DOHH2 (cell line): Measurements from ENCODE around the gene ADGRG7.

Experiments used
- H3F3A ChIP-seq: fragments of 200-600 bp; sonication (generic), shearing (Covaris generic); 2 replicates; pipeline ENCODE4 v1.6.0; 2016; ENCODE audit warnings: antibody characterized with exemption, mild to moderate bottlenecking; ENCODE audit not compliant: control insufficient read depth, insufficient read depth
- H3K27ac ChIP-seq: fragments of 200-600 bp; sonication (generic); 2 replicates; pipeline ENCODE4 v1.5.1; 2014; ENCODE audit warnings: low read depth, mild to moderate bottlenecking, low read length, moderate library complexity
- H3K27me3 ChIP-seq: fragments of 200-600 bp; sonication (generic); 2 replicates; pipeline ENCODE4 v1.6.1; 2014; ENCODE audit warnings: mild to moderate bottlenecking, low read length, mixed read lengths; ENCODE audit not compliant: control insufficient read depth
- H3K36me3 ChIP-seq: fragments of 200-600 bp; sonication (generic); 2 replicates; pipeline ENCODE4 v1.6.1; 2014; ENCODE audit warnings: mild to moderate bottlenecking, low read length, moderate library complexity, mixed read lengths; ENCODE audit not compliant: control insufficient read depth
- H3K4me1 ChIP-seq: fragments of 200-600 bp; sonication (generic); 2 replicates; pipeline ENCODE4 v1.6.1; 2014; ENCODE audit warnings: mild to moderate bottlenecking, low read length, mixed read lengths; ENCODE audit not compliant: control insufficient read depth
- H3K4me2 ChIP-seq: fragments of 200-600 bp; sonication (generic); 2 replicates; pipeline ENCODE4 v1.6.0; 2014; ENCODE audit warnings: mild to moderate bottlenecking, low read length, moderate library complexity
- H3K4me3 ChIP-seq: fragments of 200-600 bp; sonication (generic); 2 replicates; pipeline ENCODE4 v1.5.1; 2014; ENCODE audit warnings: mild to moderate bottlenecking, low read length, mixed read lengths
- H3K79me2 ChIP-seq: fragments of 200-600 bp; sonication (generic); 2 replicates; pipeline ENCODE4 v1.6.1; 2014; ENCODE audit warnings: mild to moderate bottlenecking, low read length, mixed read lengths; ENCODE audit not compliant: control insufficient read depth
- H3K9me2 ChIP-seq: fragments of 200-600 bp; sonication (generic); replicated peaks from 2 replicates; pipeline ENCODE4 v1.6.1; 2014; ENCODE audit warnings: mild to moderate bottlenecking, low read length, mixed read lengths; ENCODE audit not compliant: control insufficient read depth
- H3K9me3 ChIP-seq: fragments of 200-600 bp; sonication (generic); 2 replicates; pipeline ENCODE4 v1.6.1; 2014; ENCODE audit warnings: antibody characterized with exemption, low read length, mixed read lengths; ENCODE audit not compliant: control insufficient read depth, insufficient read depth
- H4K20me1 ChIP-seq: fragments of 200-600 bp; sonication (generic); 2 replicates; pipeline ENCODE4 v1.6.0; 2014; ENCODE audit warnings: low read depth, mild to moderate bottlenecking, antibody characterized with exemption, low read length, moderate library complexity; ENCODE audit not compliant: control insufficient read depth, insufficient read depth
- EZH2phosphoT487 ChIP-seq: fragments of 200-600 bp; sonication (generic); IDR thresholded peaks from 2 replicates; pipeline ENCODE4 v1.6.1; 2017; ENCODE audit warnings: borderline replicate concordance, mild to moderate bottlenecking, antibody characterized with exemption, low read length, moderate library complexity, mixed read lengths
- TF ChIP-seq, protein P1 (sequence below): fragments of 200-600 bp; sonication (generic); IDR thresholded peaks from one replicate; pipeline ENCODE4 v1.5.1; 2014; ENCODE audit warnings: antibody characterized with exemption, mild to moderate bottlenecking, low read depth, low read length; ENCODE audit not compliant: poor library complexity, severe bottlenecking

The ADGRG7 gene

DNA sequence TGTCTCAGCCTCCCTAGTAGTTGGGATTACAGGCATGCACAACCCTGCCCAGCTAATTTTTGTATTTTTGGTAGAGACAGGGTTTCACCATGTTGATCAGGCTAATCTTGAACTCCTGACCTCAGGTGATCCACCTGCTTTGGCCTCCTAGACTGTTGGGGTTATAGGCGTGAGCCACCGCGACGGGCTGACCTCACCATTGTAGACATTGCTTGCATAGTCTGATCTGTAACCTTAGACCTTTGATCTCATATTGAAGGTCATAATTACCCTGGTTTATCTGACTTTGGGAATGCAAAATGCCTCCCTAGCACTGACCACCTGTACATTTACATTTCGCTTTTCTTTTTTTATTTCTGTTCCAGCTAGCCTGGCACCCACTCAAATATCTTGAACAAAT lies 31.2 kb downstream of the ADGRG7 start:
- no peaks in the 10 kb centered on the region for H3K9me2 ChIP-seq
- no peak overlapping the region for H3K4me3 ChIP-seq
- TF ChIP-seq, protein P1, sequence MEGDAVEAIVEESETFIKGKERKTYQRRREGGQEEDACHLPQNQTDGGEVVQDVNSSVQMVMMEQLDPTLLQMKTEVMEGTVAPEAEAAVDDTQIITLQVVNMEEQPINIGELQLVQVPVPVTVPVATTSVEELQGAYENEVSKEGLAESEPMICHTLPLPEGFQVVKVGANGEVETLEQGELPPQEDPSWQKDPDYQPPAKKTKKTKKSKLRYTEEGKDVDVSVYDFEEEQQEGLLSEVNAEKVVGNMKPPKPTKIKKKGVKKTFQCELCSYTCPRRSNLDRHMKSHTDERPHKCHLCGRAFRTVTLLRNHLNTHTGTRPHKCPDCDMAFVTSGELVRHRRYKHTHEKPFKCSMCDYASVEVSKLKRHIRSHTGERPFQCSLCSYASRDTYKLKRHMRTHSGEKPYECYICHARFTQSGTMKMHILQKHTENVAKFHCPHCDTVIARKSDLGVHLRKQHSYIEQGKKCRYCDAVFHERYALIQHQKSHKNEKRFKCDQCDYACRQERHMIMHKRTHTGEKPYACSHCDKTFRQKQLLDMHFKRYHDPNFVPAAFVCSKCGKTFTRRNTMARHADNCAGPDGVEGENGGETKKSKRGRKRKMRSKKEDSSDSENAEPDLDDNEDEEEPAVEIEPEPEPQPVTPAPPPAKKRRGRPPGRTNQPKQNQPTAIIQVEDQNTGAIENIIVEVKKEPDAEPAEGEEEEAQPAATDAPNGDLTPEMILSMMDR: no peak
- TF ChIP-seq EZH2phosphoT487: no peak
- H3K36me3 ChIP-seq: no peaks in the 10 kb centered on the region
- no peak overlapping the region for H3K27ac ChIP-seq
- no peak overlapping the region for H3K4me2 ChIP-seq
- no peaks in the 10 kb centered on the region for H3K79me2 ChIP-seq
- no peaks in the 10 kb centered on the region for H4K20me1 ChIP-seq
- no peaks in the 10 kb centered on the region for H3K9me3 ChIP-seq
- no peaks in the 10 kb centered on the region for H3K4me1 ChIP-seq
- H3F3A ChIP-seq: no peaks in the 10 kb centered on the region
- peaks cover 4% of the 10 kb centered on the region for H3K27me3 ChIP-seq

DNA sequence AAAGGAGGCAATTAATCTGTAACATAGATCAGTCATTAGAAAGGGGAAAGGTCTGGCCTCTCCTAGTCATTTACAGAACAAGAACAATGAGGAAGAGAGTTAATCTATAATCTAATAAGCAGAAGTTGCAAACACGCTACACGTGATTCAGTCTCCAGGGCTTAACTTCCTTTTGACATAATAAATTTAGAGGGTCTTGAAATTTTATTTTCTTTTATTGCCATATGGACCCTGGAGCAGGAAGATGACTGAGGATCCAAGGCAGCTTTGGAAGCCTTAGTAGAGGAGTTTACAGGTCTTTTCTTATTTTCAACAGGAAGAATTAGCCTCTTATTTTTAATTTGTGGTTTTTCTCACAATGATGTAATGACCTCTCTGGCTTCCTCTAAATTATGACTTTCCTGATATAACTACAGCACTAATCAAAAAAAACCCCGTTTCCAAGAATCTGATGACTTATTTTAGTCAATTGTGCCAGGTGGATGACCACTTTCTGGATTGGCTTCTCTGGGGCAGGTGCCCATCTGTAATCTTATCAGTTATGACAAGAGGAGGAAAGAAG lies 32.2 kb downstream of the ADGRG7 start:
- no peak overlapping the region for H3K27ac ChIP-seq
- H3K27me3 ChIP-seq: peaks cover 4% of the 10 kb centered on the region
- no peaks in the 10 kb centered on the region for H4K20me1 ChIP-seq
- H3K36me3 ChIP-seq: no peaks in the 10 kb centered on the region
- no peaks in the 10 kb centered on the region for H3K9me2 ChIP-seq
- no peak overlapping the region for H3K4me3 ChIP-seq
- no peak overlapping the region for H3K4me2 ChIP-seq
- TF ChIP-seq EZH2phosphoT487: no peak
- TF ChIP-seq, protein P1: no peak
- no peaks in the 10 kb centered on the region for H3K4me1 ChIP-seq
- no peaks in the 10 kb centered on the region for H3K79me2 ChIP-seq
- no peaks in the 10 kb centered on the region for H3K9me3 ChIP-seq
- no peaks in the 10 kb centered on the region for H3F3A ChIP-seq

DNA sequence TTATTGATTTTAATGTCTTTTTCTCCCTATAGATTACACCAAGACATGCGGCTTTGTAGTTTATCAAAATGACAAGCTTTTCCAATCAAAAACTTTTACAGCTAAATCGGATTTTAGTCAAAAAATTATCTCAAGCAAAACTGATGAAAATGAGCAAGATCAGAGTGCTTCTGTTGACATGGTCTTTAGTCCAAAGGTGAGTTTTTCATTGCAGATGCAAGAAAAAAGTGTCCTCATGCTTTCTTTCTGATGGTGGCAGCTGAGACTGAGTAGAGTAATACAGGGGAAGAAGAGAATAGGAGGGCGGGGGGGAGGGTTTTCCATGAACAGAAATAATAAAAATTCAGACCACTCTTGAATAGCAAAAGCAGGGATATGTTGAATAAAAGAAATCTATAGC lies 36.5 kb downstream of the ADGRG7 start:
- no peak for TF ChIP-seq EZH2phosphoT487
- TF ChIP-seq, protein P1: no peak
- Histone ChIP-seq H3K79me2 (no peaks in the 10 kb centered on the region), H3K27ac (no peak overlapping the region), H3K4me1 (no peaks in the 10 kb centered on the region), H3F3A (no peaks in the 10 kb centered on the region), H3K27me3 (peaks cover 4% of the 10 kb centered on the region), H3K9me2 (no peaks in the 10 kb centered on the region), H3K36me3 (no peaks in the 10 kb centered on the region), H3K4me2 (no peak overlapping the region), H3K9me3 (no peaks in the 10 kb centered on the region), H3K4me3 (no peak overlapping the region), H4K20me1 (no peaks in the 10 kb centered on the region)
